ENCODE data around the gene CEP128.

CEP128 gene

GRCh38 chr14:80669426-80669825, 272.1 kb downstream of the CEP128 start:
- no peak for DNase-seq (ENCODE audit: low read depth, low spot score)

- DNase-seq (ENCODE audit: low read depth, low spot score) = no peak
Observed at GRCh38 chr14:80664576-80664975, 277.0 kb downstream of the CEP128 start.

GRCh38 chr14:80663541-80663940, 278.0 kb downstream of the CEP128 start:
- no peak for DNase-seq (ENCODE audit: low read depth, low spot score)

- no peak for DNase-seq (ENCODE audit: low read depth, low spot score)
Observed at GRCh38 chr14:80659783-80660182, 281.8 kb downstream of the CEP128 start.

GRCh38 chr14:80658733-80659132, 282.8 kb downstream of the CEP128 start:
- DNase-seq (ENCODE audit: low read depth, low spot score) = no peak

GRCh38 chr14:80658155-80658554, 283.4 kb downstream of the CEP128 start:
- DNase-seq (ENCODE audit: low read depth, low spot score) = no peak

- no peak for DNase-seq (ENCODE audit: low read depth, low spot score)
Observed at GRCh38 chr14:80653956-80654355, 287.6 kb downstream of the CEP128 start.

- DNase-seq (ENCODE audit: low read depth, low spot score) = no peak
Observed at GRCh38 chr14:80645667-80646413, 295.7 kb downstream of the CEP128 start.

GRCh38 chr14:80644826-80645225, 296.7 kb downstream of the CEP128 start:
- no peak for DNase-seq (ENCODE audit: low read depth, low spot score)

GRCh38 chr14:80638620-80639515, 302.7 kb downstream of the CEP128 start:
- DNase-seq (ENCODE audit: low read depth, low spot score) = no peak

- DNase-seq (ENCODE audit: low read depth, low spot score) = no peak
Observed at GRCh38 chr14:80637756-80638619, 303.6 kb downstream of the CEP128 start.

- DNase-seq (ENCODE audit: low read depth, low spot score) = no peak
Observed at GRCh38 chr14:80636071-80636470, 305.5 kb downstream of the CEP128 start.

- no peak for DNase-seq (ENCODE audit: low read depth, low spot score)
Observed at GRCh38 chr14:80634106-80634758, 307.3 kb downstream of the CEP128 start.

- no peak for DNase-seq (ENCODE audit: low read depth, low spot score)
Observed at GRCh38 chr14:80629606-80630005, 311.9 kb downstream of the CEP128 start.

- no peak for DNase-seq (ENCODE audit: low read depth, low spot score)
Observed at GRCh38 chr14:80628547-80628946, 313.0 kb downstream of the CEP128 start.

- no peak for DNase-seq (ENCODE audit: low read depth, low spot score)
Observed at GRCh38 chr14:80627745-80628144, 313.8 kb downstream of the CEP128 start.

GRCh38 chr14:80624581-80624980, 317.0 kb downstream of the CEP128 start:
- no peak for DNase-seq (ENCODE audit: low read depth, low spot score)

- no peak for DNase-seq (ENCODE audit: low read depth, low spot score)
Observed at GRCh38 chr14:80621701-80622100, 319.8 kb downstream of the CEP128 start.

GRCh38 chr14:80620434-80620833, 321.1 kb downstream of the CEP128 start:
- DNase-seq (ENCODE audit: low read depth, low spot score) = no peak

GRCh38 chr14:80618751-80619329, 322.7 kb downstream of the CEP128 start:
- DNase-seq (ENCODE audit: low read depth, low spot score) = no peak

- DNase-seq (ENCODE audit: low read depth, low spot score) = no peak
Observed at GRCh38 chr14:80615831-80616230, 325.7 kb downstream of the CEP128 start.
